GF-D8 (cell line): ENCODE results near the gene ADGRA3.

Experiments
- DNase-seq: peaks from one replicate; lab custom pipeline; 2025; lab: John Stamatoyannopoulos, UW

The ADGRA3 gene

GRCh38 chr4:22515888-22516541, at the start of gene ADGRA3:
Gene ADGRA3 (minus strand): TSS chr4:22516066. CDS start chr4:22515784, 282 bp downstream.
- DNase-seq, result no peak

GRCh38 chr4:22556495-22556894, 40.6 kb upstream of the ADGRA3 start:
- no peak for DNase-seq

- no peak for DNase-seq
Observed at GRCh38 chr4:22554670-22555069, 38.8 kb upstream of the ADGRA3 start.

GRCh38 chr4:22553560-22553959, 37.7 kb upstream of the ADGRA3 start:
- DNase-seq, result no peak

GRCh38 chr4:22552812-22553211, 36.9 kb upstream of the ADGRA3 start:
- no peak for DNase-seq

GRCh38 chr4:22551550-22551949, 35.7 kb upstream of the ADGRA3 start:
- DNase-seq, result no peak

- DNase-seq, result no peak
Observed at GRCh38 chr4:22546299-22546698, 30.4 kb upstream of the ADGRA3 start.

GRCh38 chr4:22539251-22539650, 23.4 kb upstream of the ADGRA3 start:
- DNase-seq, result no peak

- DNase-seq, result no peak
Observed at GRCh38 chr4:22537864-22538263, 22.0 kb upstream of the ADGRA3 start.

GRCh38 chr4:22534374-22534773, 18.5 kb upstream of the ADGRA3 start:
- no peak for DNase-seq

- DNase-seq, result no peak
Observed at GRCh38 chr4:22532896-22533295, 17.0 kb upstream of the ADGRA3 start.

- DNase-seq, result no peak
Observed at GRCh38 chr4:22532117-22532516, 16.3 kb upstream of the ADGRA3 start.

GRCh38 chr4:22531311-22532019, 15.6 kb upstream of the ADGRA3 start:
- no peak for DNase-seq

- no peak for DNase-seq
Observed at GRCh38 chr4:22524895-22525294, 9.0 kb upstream of the ADGRA3 start.

- no peak for DNase-seq
Observed at GRCh38 chr4:22522706-22523501, 7.0 kb upstream of the ADGRA3 start.

- DNase-seq, result no peak
Observed at GRCh38 chr4:22522206-22522605, 6.3 kb upstream of the ADGRA3 start.

- no peak for DNase-seq
Observed at GRCh38 chr4:22521240-22521639, 5.4 kb upstream of the ADGRA3 start.

- DNase-seq, result peak; percentile 30
Observed at GRCh38 chr4:22515145-22515887, 550 bp downstream of the ADGRA3 start.

GRCh38 chr4:22514481-22514880, 1.4 kb downstream of the ADGRA3 start:
- no peak for DNase-seq

GRCh38 chr4:22514001-22514400, 1.9 kb downstream of the ADGRA3 start:
- no peak for DNase-seq

GRCh38 chr4:22512306-22512705, 3.6 kb downstream of the ADGRA3 start:
- DNase-seq, result no peak

- no peak for DNase-seq
Observed at GRCh38 chr4:22510750-22511149, 5.1 kb downstream of the ADGRA3 start.
